SK-N-SH treated with all-trans-retinoic acid at 6 μM for 48 hours (cell line): ENCODE data around the gene MAP3K10.
A peak's percentile ranks its signal among the peaks of the same experiment; 100 is the strongest.

ENCODE experiments used
- ATAC-seq: fragments of 200-7000 bp; cut with Tn5 transposase; 3 replicates; pipeline ENCODE4 v1.9.1; 2020; ENCODE audit warnings: mild to moderate bottlenecking, moderate library complexity
- CSDC2 ChIP-seq: fragments of 250-450 bp; sonication (Bioruptor Pico); IDR thresholded peaks from 2 replicates; pipeline ENCODE4 v1.5.0; 2020; ENCODE audit warnings: mild to moderate bottlenecking, moderate library complexity
- CSRNP3 ChIP-seq: fragments of 250-450 bp; sonication (Bioruptor Pico); IDR thresholded peaks from 2 replicates; pipeline ENCODE4 v1.5.1; 2021; ENCODE audit warnings: mild to moderate bottlenecking, moderate library complexity
- ESRRG ChIP-seq: fragments of 250-450 bp; sonication (Bioruptor Pico); IDR thresholded peaks from 2 replicates; pipeline ENCODE4 v1.6.1; 2021; ENCODE audit warnings: mild to moderate bottlenecking
- GLIS3 ChIP-seq: fragments of 250-450 bp; sonication (Bioruptor Pico); IDR thresholded peaks from 2 replicates; pipeline ENCODE4 v1.5.0; 2020; ENCODE audit warnings: mild to moderate bottlenecking, moderate library complexity
- ISL1 ChIP-seq: fragments of 250-450 bp; sonication (Bioruptor Pico); IDR thresholded peaks from 2 replicates; pipeline ENCODE4 v2.1.2; 2022; ENCODE audit warnings: mild to moderate bottlenecking, moderate library complexity
- OSR1 ChIP-seq: fragments of 250-450 bp; sonication (Bioruptor Pico); IDR thresholded peaks from 2 replicates; pipeline ENCODE4 v1.8.0; 2022; ENCODE audit warnings: moderate library complexity, mild to moderate bottlenecking, inconsistent platforms
- POU6F1 ChIP-seq: fragments of 250-450 bp; sonication (Bioruptor Pico); IDR thresholded peaks from 2 replicates; pipeline ENCODE4 v1.8.0; 2021; ENCODE audit warnings: low read depth, mild to moderate bottlenecking, moderate library complexity, borderline replicate concordance
- PPARA ChIP-seq: fragments of 250-450 bp; sonication (Bioruptor Pico); IDR thresholded peaks from 2 replicates; pipeline ENCODE4 v1.5.0; 2020; ENCODE audit warnings: mild to moderate bottlenecking, borderline replicate concordance
- RARB ChIP-seq: fragments of 250-450 bp; sonication (Bioruptor Pico); IDR thresholded peaks from 2 replicates; pipeline ENCODE4 v1.8.0; 2021; ENCODE audit warnings: mild to moderate bottlenecking, moderate library complexity
- SNAI2 ChIP-seq: fragments of 250-450 bp; sonication (Bioruptor Pico); IDR thresholded peaks from 2 replicates; pipeline ENCODE4 v1.5.0; 2020; ENCODE audit warnings: mild to moderate bottlenecking, moderate library complexity
- TCF4 ChIP-seq: fragments of 250-450 bp; sonication (Bioruptor Pico); IDR thresholded peaks from 2 replicates; pipeline ENCODE4 v1.8.0; 2021; ENCODE audit warnings: mild to moderate bottlenecking, moderate library complexity, borderline replicate concordance
- TOX ChIP-seq: fragments of 250-450 bp; sonication (Bioruptor Pico); IDR thresholded peaks from 2 replicates; pipeline ENCODE4 v1.8.0; 2021; ENCODE audit warnings: mild to moderate bottlenecking, moderate library complexity, borderline replicate concordance
- TSHZ2 ChIP-seq: fragments of 250-450 bp; sonication (Bioruptor Pico); IDR thresholded peaks from 2 replicates; pipeline ENCODE4 v1.5.0; 2020; ENCODE audit warnings: mild to moderate bottlenecking, moderate library complexity
- ZC3H10 ChIP-seq: fragments of 250-450 bp; sonication (Bioruptor Pico); IDR thresholded peaks from 2 replicates; pipeline ENCODE4 v1.5.1; 2021; ENCODE audit warnings: mild to moderate bottlenecking, moderate library complexity
- ZFP3 ChIP-seq: fragments of 250-450 bp; sonication (Bioruptor Pico); IDR thresholded peaks from 2 replicates; pipeline ENCODE4 v1.5.0; 2020; ENCODE audit warnings: mild to moderate bottlenecking, moderate library complexity
- ZFP30 ChIP-seq: fragments of 450-650 bp; formaldehyde crosslinking; IDR thresholded peaks from 2 replicates; pipeline ENCODE4 v1.5.0; 2022; ENCODE audit warnings: mild to moderate bottlenecking, moderate library complexity
- ZNF565 ChIP-seq: fragments of 450-650 bp; formaldehyde crosslinking; conservative IDR thresholded peaks from 2 replicates; pipeline ENCODE4 v1.5.0; 2020; ENCODE audit warnings: low read depth, mild to moderate bottlenecking, moderate library complexity
- ZNF8 ChIP-seq: fragments of 450-650 bp; formaldehyde crosslinking; IDR thresholded peaks from 2 replicates; pipeline ENCODE4 v1.5.0; 2020; ENCODE audit warnings: mild to moderate bottlenecking, moderate library complexity
- TF ChIP-seq, protein P1 (sequence below): fragments of 250-450 bp; sonication (Bioruptor Pico); IDR thresholded peaks from 2 replicates; pipeline ENCODE4 v1.5.1; 2020; ENCODE audit warnings: low read depth, mild to moderate bottlenecking, moderate library complexity
- TF ChIP-seq, protein P2 (sequence below): fragments of 250-450 bp; sonication (Bioruptor Pico); IDR thresholded peaks from 2 replicates; pipeline ENCODE4 v1.8.0; 2020; ENCODE audit warnings: mild to moderate bottlenecking, moderate library complexity, borderline replicate concordance

The MAP3K10 gene

GRCh38 chr19:40154121-40154680, 37.0 kb upstream of the MAP3K10 start:
- TF ChIP-seq, protein P1, sequence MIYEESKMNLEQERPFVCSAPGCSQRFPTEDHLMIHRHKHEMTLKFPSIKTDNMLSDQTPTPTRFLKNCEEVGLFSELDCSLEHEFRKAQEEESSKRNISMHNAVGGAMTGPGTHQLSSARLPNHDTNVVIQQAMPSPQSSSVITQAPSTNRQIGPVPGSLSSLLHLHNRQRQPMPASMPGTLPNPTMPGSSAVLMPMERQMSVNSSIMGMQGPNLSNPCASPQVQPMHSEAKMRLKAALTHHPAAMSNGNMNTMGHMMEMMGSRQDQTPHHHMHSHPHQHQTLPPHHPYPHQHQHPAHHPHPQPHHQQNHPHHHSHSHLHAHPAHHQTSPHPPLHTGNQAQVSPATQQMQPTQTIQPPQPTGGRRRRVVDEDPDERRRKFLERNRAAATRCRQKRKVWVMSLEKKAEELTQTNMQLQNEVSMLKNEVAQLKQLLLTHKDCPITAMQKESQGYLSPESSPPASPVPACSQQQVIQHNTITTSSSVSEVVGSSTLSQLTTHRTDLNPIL (CRISPR knock-in tag), result no peak
- TF ChIP-seq OSR1 (no peak), TSHZ2 (CRISPR knock-in tag) (no peak), CSRNP3 (CRISPR knock-in tag) (no peak), ESRRG (CRISPR knock-in tag) (no peak), RARB (CRISPR knock-in tag) (no peak), POU6F1 (CRISPR knock-in tag) (no peak), ZNF8 (no peak), PPARA (CRISPR knock-in tag) (no peak), CSDC2 (CRISPR knock-in tag) (no peak), ZC3H10 (CRISPR knock-in tag) (no peak), ZFP30 (CRISPR knock-in tag) (no peak), TCF4 (CRISPR knock-in tag) (no peak), GLIS3 (no peak)
- no peak for ATAC-seq

- ATAC-seq, result peak; percentile 46; the same call in 1 of the 3 replicates
- TF ChIP-seq POU6F1 (CRISPR knock-in tag) (no peak), CSDC2 (CRISPR knock-in tag) (no peak), GLIS3 (no peak), ZFP3 (CRISPR knock-in tag) (no peak), TOX (no peak), ESRRG (CRISPR knock-in tag) (no peak), CSRNP3 (CRISPR knock-in tag) (no peak), SNAI2 (CRISPR knock-in tag) (no peak), ISL1 (CRISPR knock-in tag) (no peak), ZNF8 (no peak), OSR1 (no peak), ZNF565 (no peak), TCF4 (CRISPR knock-in tag) (no peak), TSHZ2 (CRISPR knock-in tag) (no peak), ZC3H10 (CRISPR knock-in tag) (no peak), ZFP30 (CRISPR knock-in tag) (no peak), PPARA (CRISPR knock-in tag) (no peak)
- TF ChIP-seq, protein P1 (CRISPR knock-in tag), result no peak
- TF ChIP-seq, protein P2, sequence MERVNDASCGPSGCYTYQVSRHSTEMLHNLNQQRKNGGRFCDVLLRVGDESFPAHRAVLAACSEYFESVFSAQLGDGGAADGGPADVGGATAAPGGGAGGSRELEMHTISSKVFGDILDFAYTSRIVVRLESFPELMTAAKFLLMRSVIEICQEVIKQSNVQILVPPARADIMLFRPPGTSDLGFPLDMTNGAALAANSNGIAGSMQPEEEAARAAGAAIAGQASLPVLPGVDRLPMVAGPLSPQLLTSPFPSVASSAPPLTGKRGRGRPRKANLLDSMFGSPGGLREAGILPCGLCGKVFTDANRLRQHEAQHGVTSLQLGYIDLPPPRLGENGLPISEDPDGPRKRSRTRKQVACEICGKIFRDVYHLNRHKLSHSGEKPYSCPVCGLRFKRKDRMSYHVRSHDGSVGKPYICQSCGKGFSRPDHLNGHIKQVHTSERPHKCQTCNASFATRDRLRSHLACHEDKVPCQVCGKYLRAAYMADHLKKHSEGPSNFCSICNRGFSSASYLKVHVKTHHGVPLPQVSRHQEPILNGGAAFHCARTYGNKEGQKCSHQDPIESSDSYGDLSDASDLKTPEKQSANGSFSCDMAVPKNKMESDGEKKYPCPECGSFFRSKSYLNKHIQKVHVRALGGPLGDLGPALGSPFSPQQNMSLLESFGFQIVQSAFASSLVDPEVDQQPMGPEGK, result no peak
Observed at GRCh38 chr19:40155749-40156265, 35.4 kb upstream of the MAP3K10 start.
